Smooth muscle cell (in vitro differentiated cells): ENCODE results near the gene RNF123. TPM values are rescaled to one million over a fixed set of nuclear protein-coding genes. Genes with fewer than 3 reads are reported as not detected.

Experiments
- DNase-seq: peaks from one replicate; lab custom pipeline; 2025; ENCODE audit not compliant: unreplicated experiment; lab: John Stamatoyannopoulos, UW
- H2AFZ ChIP-seq: fragments of 200-600 bp; sonication (generic); 2 replicates; pipeline ENCODE4 v1.6.0; 2016; ENCODE audit warnings: antibody characterized with exemption, low read depth, mild to moderate bottlenecking
- H3F3A ChIP-seq: fragments of 200-600 bp; sonication (generic); 2 replicates; pipeline ENCODE4 v1.6.0; 2017; ENCODE audit warnings: antibody characterized with exemption, low read depth
- H3K27ac ChIP-seq: fragments of 200-600 bp; sonication (generic); 2 replicates; pipeline ENCODE4 v1.5.1; 2016; ENCODE audit warnings: low read depth, mild to moderate bottlenecking
- H3K27me3 ChIP-seq: fragments of 200-600 bp; sonication (generic); 2 replicates; pipeline ENCODE4 v1.6.1; 2016; ENCODE audit warnings: low read depth, mild to moderate bottlenecking
- H3K36me3 ChIP-seq: fragments of 200-600 bp; sonication (generic); 2 replicates; pipeline ENCODE4 v1.5.1; 2016; ENCODE audit warnings: low read depth
- H3K4me1 ChIP-seq: fragments of 200-600 bp; sonication (generic); 2 replicates; pipeline ENCODE4 v1.5.1; 2016; ENCODE audit warnings: low read depth
- H3K4me2 ChIP-seq: fragments of 200-600 bp; sonication (generic); 2 replicates; pipeline ENCODE4 v1.6.0; 2016; ENCODE audit warnings: mild to moderate bottlenecking
- H3K4me3 ChIP-seq: fragments of 200-600 bp; sonication (generic); 2 replicates; pipeline ENCODE4 v1.5.1; 2016; ENCODE audit warnings: mild to moderate bottlenecking
- H3K79me2 ChIP-seq: fragments of 200-600 bp; sonication (generic); 2 replicates; pipeline ENCODE4 v1.6.0; 2016; ENCODE audit warnings: low read depth, mild to moderate bottlenecking
- H3K9ac ChIP-seq: fragments of 200-600 bp; sonication (generic); 2 replicates; pipeline ENCODE4 v1.6.0; 2016; ENCODE audit warnings: low read depth
- H3K9me3 ChIP-seq: fragments of 200-600 bp; sonication (generic); replicated peaks from 2 replicates; pipeline ENCODE4 v1.5.1; 2016; ENCODE audit warnings: low read depth
- H4K20me1 ChIP-seq: fragments of 200-600 bp; sonication (generic); 2 replicates; pipeline ENCODE4 v1.6.0; 2016; ENCODE audit warnings: low read depth
- WGBS: methylation state at CpG from one replicate; pipeline ENCODE4 v1.1.7; 2016; ENCODE audit warnings: low lambda C conversion rate; 5-methylcytosine and 5-hydroxymethylcytosine counted together
- polyA plus RNA-seq: library from polyadenylated mRNA; unstranded; fragments of >200 nt; fragmentation: Nextera tagmentation; extraction: Ambion mirVana; gene quantifications from 2 replicates; pipeline ENCODE4 v1.2.1, GENCODE V29; 2016
- total RNA-seq: library from RNA; depleted of rRNA; stranded (reverse); fragments of >200 nt; gene quantifications from 2 replicates; pipeline ENCODE4 v1.2.3, GENCODE V29; 2014
- TF ChIP-seq, protein P1 (sequence below): fragments of 200-600 bp; sonication (generic); IDR thresholded peaks from 2 replicates; pipeline ENCODE4 v1.5.1; 2017; ENCODE audit warnings: borderline replicate concordance, mild to moderate bottlenecking, antibody characterized with exemption; ENCODE audit not compliant: insufficient read depth, poor library complexity, severe bottlenecking

RNF123 gene
- total and polyA plus RNA-seq, 2 experiments from 2014 or later, result 15.8 to 23.9 TPM

DNA sequence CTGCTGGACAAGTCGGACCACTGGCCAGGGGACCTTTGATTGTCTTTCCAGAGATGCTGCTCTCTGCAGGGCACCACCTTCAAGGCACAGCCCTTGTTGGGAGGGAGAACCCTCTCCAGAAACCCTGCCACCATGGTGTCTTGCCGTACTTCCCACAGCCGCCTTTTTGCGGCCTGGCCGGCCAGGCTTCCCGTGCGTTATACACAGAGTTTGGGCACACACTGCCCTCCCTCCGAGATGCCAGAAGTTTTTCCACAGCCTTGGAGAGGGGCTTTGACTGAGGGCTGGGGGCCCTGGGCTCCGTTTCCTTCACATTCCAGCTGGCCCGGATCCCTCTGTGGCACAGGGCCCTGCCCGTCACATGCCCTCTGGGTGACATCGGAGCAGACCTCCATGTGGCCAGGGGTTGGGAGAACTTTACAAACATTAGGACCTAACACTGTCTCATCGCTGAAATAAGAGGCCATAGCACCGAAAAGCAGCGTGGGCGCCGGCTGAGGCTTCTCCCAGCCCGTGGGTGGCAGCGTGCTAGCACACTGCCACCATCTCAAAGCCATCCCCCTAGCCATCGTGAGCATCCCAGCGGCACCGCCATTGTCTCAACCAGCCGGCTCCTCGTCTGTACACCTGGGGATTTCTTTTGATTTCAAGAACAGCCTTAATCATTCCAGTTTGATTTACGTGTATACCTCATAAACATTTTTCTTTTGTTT is 21.5 kb upstream of the RNF123 start:
- no peaks in the 10 kb centered on the region for H3K27me3 ChIP-seq
- no peak overlapping the region for H3K4me3 ChIP-seq
- no peak for DNase-seq
- 91% methylated on average over 25 of the region's 25 CpGs for WGBS
- no peak overlapping the region for H3K9ac ChIP-seq
- no peak overlapping the region for H3K27ac ChIP-seq
- no peak overlapping the region for H3K4me2 ChIP-seq
- peaks cover 3% of the 10 kb centered on the region for H3K4me1 ChIP-seq
- H3K9me3 ChIP-seq, result no peaks in the 10 kb centered on the region
- H3K36me3 ChIP-seq, result no peaks in the 10 kb centered on the region
- H3K79me2 ChIP-seq, result no peaks in the 10 kb centered on the region
- TF ChIP-seq, protein P1, sequence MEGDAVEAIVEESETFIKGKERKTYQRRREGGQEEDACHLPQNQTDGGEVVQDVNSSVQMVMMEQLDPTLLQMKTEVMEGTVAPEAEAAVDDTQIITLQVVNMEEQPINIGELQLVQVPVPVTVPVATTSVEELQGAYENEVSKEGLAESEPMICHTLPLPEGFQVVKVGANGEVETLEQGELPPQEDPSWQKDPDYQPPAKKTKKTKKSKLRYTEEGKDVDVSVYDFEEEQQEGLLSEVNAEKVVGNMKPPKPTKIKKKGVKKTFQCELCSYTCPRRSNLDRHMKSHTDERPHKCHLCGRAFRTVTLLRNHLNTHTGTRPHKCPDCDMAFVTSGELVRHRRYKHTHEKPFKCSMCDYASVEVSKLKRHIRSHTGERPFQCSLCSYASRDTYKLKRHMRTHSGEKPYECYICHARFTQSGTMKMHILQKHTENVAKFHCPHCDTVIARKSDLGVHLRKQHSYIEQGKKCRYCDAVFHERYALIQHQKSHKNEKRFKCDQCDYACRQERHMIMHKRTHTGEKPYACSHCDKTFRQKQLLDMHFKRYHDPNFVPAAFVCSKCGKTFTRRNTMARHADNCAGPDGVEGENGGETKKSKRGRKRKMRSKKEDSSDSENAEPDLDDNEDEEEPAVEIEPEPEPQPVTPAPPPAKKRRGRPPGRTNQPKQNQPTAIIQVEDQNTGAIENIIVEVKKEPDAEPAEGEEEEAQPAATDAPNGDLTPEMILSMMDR, result no peak
- no peaks in the 10 kb centered on the region for H4K20me1 ChIP-seq
- peaks cover 6% of the 10 kb centered on the region for H3F3A ChIP-seq
- no peak overlapping the region for H2AFZ ChIP-seq

DNA sequence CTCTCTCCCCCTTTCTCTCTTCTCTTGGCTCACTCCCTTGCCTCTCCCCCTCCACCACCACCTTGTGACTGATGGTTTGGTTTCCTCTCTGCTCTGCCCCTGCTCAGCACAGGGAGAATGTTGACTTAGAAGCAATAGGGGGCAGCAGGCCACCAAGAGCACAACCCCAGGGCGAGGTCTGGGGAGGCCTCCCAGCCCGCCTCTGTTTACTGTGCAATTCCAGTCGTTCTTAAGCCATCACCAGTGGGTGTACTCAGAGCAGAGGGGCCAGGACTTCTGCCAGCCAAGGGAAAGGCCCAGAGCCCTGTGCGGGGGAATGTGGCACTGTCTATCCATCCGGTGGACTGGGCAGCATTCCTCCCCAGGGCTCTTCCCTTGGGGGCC is 21.0 kb upstream of the RNF123 start:
- TF ChIP-seq, protein P1, result no peak
- Histone ChIP-seq H3K79me2 (no peaks in the 10 kb centered on the region), H3K9ac (no peak overlapping the region), H3K27me3 (no peaks in the 10 kb centered on the region), H3K4me2 (peak overlapping the region; percentile 21), H3K27ac (no peak overlapping the region), H3K4me1 (peaks cover 8% of the 10 kb centered on the region), H4K20me1 (no peaks in the 10 kb centered on the region), H3F3A (peaks cover 6% of the 10 kb centered on the region), H3K36me3 (no peaks in the 10 kb centered on the region), H2AFZ (no peak overlapping the region), H3K4me3 (no peak overlapping the region), H3K9me3 (no peaks in the 10 kb centered on the region)
- no peak for DNase-seq
- 37% methylated on average over 5 of the region's 5 CpGs for WGBS

DNA sequence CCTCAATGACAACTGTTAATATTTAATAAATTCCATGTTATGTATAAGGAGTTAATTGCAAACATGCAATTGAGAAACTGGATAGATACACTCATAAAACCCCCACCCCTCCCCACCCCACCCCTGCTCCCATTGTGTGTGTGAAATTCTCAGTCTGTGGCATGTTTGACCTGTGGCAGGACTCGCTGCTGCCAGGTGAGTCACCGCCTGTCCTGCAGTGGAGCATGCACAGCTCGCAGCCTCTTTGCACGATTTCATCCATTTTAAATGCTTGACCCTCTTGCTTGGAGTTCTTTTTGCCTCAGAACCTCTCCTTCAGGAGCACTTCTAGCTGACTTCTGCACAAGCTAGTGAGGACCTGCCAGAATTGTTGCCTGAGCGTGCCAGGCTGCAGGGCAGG is 20.5 kb upstream of the RNF123 start:
- DNase-seq, result no peak
- peaks cover 9% of the 10 kb centered on the region for H3K4me1 ChIP-seq
- no peaks in the 10 kb centered on the region for H3K9me3 ChIP-seq
- no peak overlapping the region for H2AFZ ChIP-seq
- H3K79me2 ChIP-seq, result no peaks in the 10 kb centered on the region
- H3K27me3 ChIP-seq, result no peaks in the 10 kb centered on the region
- peak overlapping the region; percentile 21 for H3K4me2 ChIP-seq
- no peak overlapping the region for H3K9ac ChIP-seq
- no peak overlapping the region for H3K4me3 ChIP-seq
- H4K20me1 ChIP-seq, result no peaks in the 10 kb centered on the region
- 66% methylated on average over 4 of the region's 5 CpGs for WGBS
- TF ChIP-seq, protein P1, result no peak
- peaks cover 6% of the 10 kb centered on the region for H3F3A ChIP-seq
- no peaks in the 10 kb centered on the region for H3K36me3 ChIP-seq
- no peak overlapping the region for H3K27ac ChIP-seq

DNA sequence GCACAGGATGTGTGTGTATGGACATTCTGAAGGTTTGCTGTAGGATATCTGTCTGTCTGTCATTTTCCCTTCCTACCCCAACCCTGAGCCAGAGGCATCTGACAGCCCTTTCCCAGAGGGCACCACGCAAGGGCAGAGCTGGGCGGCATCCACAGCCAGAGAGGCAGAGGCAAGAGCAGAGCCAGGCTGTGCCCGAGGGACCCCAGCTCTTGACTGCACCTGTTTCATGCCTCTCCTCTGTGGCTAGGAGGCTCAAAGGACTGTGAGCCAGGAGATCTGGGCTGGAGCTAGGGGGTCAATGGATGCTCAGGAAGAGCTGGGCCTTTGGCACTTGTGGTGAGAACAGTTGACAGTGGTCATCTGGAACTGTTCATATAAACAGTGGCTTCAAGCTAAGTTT is 20.0 kb upstream of the RNF123 start:
- Histone ChIP-seq H3K79me2 (no peaks in the 10 kb centered on the region), H3K27ac (no peak overlapping the region), H3K36me3 (no peaks in the 10 kb centered on the region), H3K4me3 (no peak overlapping the region), H4K20me1 (no peaks in the 10 kb centered on the region), H3K9ac (no peak overlapping the region), H2AFZ (no peak overlapping the region), H3K9me3 (no peaks in the 10 kb centered on the region), H3F3A (peaks cover 6% of the 10 kb centered on the region), H3K4me1 (peaks cover 9% of the 10 kb centered on the region), H3K27me3 (no peaks in the 10 kb centered on the region), H3K4me2 (no peak overlapping the region)
- TF ChIP-seq, protein P1, result no peak
- no peak for DNase-seq
- 97% methylated on average over 3 of the region's 3 CpGs for WGBS
